ENCODE results near the gene SLC9A9. TPM values are rescaled to one million over a fixed set of nuclear protein-coding genes. Genes with fewer than 3 reads are reported as not detected.

Gene SLC9A9
- total and polyA plus RNA-seq, 2 donors, result 20.5 to 21.2 TPM

DNA sequence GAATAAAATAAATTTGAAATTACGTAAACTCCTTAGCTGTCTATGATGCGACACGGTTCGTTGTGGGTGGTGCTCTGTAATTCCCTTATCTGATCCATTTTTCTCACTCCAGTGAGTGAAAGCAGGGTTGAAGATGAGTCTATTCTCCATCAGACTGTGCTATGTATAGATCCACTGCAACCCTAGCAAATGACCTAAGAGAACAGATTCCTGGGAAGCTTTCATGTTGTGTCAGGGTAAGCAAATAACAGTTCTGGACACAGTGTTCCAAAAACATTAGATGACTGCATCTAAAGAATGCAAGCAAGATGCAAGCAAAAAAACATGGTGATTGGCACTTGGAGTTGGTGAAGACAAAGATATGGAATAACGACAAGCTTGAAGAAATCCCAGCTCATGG lies 239.3 kb downstream of the SLC9A9 start:
- Histone ChIP-seq H3K36me3 (ENCODE audit: control insufficient read depth in 2 of 2, insufficient read depth in 2 of 2, low read length in 1 of 2) (no peaks in the 10 kb centered on the region), H3K4me3 (ENCODE audit: low read length in 2 of 2) (no peak overlapping the region), H3K27ac (ENCODE audit: low read depth in 1 of 2, low read length in 1 of 2) (no peak overlapping the region), H3K27me3 (ENCODE audit: control insufficient read depth in 2 of 2, insufficient read depth in 1 of 2, low read length in 1 of 2) (no peaks in the 10 kb centered on the region), H3K4me1 (ENCODE audit: control insufficient read depth in 2 of 2, insufficient read depth in 2 of 2, low read length in 2 of 2) (peaks cover 0 to 4% of the 10 kb centered on the region in 2 donors), H3K9me3 (ENCODE audit: control insufficient read depth in 2 of 2, insufficient read depth in 1 of 2, low read length in 1 of 2) (no peaks in the 10 kb centered on the region)
- 98% methylated on average over 5 of the region's 5 CpGs for WGBS
- DNase-seq (ENCODE audit: low read depth in 6 of 9, low spot score in 9 of 9), result no peak

- 93% methylated on average over 3 of the region's 3 CpGs for WGBS
- Histone ChIP-seq H3K27me3 (ENCODE audit: control insufficient read depth in 2 of 2, insufficient read depth in 1 of 2, low read length in 1 of 2) (no peaks in the 10 kb centered on the region), H3K36me3 (ENCODE audit: control insufficient read depth in 2 of 2, insufficient read depth in 2 of 2, low read length in 1 of 2) (no peaks in the 10 kb centered on the region), H3K4me3 (ENCODE audit: low read length in 2 of 2) (no peak overlapping the region), H3K27ac (ENCODE audit: low read depth in 1 of 2, low read length in 1 of 2) (no peak overlapping the region), H3K9me3 (ENCODE audit: control insufficient read depth in 2 of 2, insufficient read depth in 1 of 2, low read length in 1 of 2) (no peaks in the 10 kb centered on the region), H3K4me1 (ENCODE audit: control insufficient read depth in 2 of 2, insufficient read depth in 2 of 2, low read length in 2 of 2) (peaks cover 0 to 4% of the 10 kb centered on the region in 2 donors)
- no peak for DNase-seq (ENCODE audit: low read depth in 6 of 9, low spot score in 9 of 9)
These were observed 242.9 kb downstream of the SLC9A9 start for GRCh38 chr3:143605233-143605950.

- H3K4me1 ChIP-seq (ENCODE audit: control insufficient read depth in 2 of 2, insufficient read depth in 2 of 2, low read length in 2 of 2), result peaks cover 0 to 4% of the 10 kb centered on the region in 2 donors
- 94% methylated on average over 5 of the region's 5 CpGs for WGBS
- no peaks in the 10 kb centered on the region for H3K36me3 ChIP-seq (ENCODE audit: control insufficient read depth in 2 of 2, insufficient read depth in 2 of 2, low read length in 1 of 2)
- H3K27me3 ChIP-seq (ENCODE audit: control insufficient read depth in 2 of 2, insufficient read depth in 1 of 2, low read length in 1 of 2), result no peaks in the 10 kb centered on the region
- H3K4me3 ChIP-seq (ENCODE audit: low read length in 2 of 2), result no peak overlapping the region
- H3K9me3 ChIP-seq (ENCODE audit: control insufficient read depth in 2 of 2, insufficient read depth in 1 of 2, low read length in 1 of 2), result no peaks in the 10 kb centered on the region
- no peak overlapping the region for H3K27ac ChIP-seq (ENCODE audit: low read depth in 1 of 2, low read length in 1 of 2)
- no peak for DNase-seq (ENCODE audit: low read depth in 6 of 9, low spot score in 9 of 9)
These were observed 243.7 kb downstream of the SLC9A9 start for GRCh38 chr3:143604402-143605185.

- Histone ChIP-seq H3K4me1 (ENCODE audit: control insufficient read depth in 2 of 2, insufficient read depth in 2 of 2, low read length in 2 of 2) (peaks cover 0 to 4% of the 10 kb centered on the region in 2 donors), H3K27me3 (ENCODE audit: control insufficient read depth in 2 of 2, insufficient read depth in 1 of 2, low read length in 1 of 2) (no peaks in the 10 kb centered on the region), H3K4me3 (ENCODE audit: low read length in 2 of 2) (no peak overlapping the region), H3K27ac (ENCODE audit: low read depth in 1 of 2, low read length in 1 of 2) (no peak overlapping the region), H3K36me3 (ENCODE audit: control insufficient read depth in 2 of 2, insufficient read depth in 2 of 2, low read length in 1 of 2) (no peaks in the 10 kb centered on the region), H3K9me3 (ENCODE audit: control insufficient read depth in 2 of 2, insufficient read depth in 1 of 2, low read length in 1 of 2) (no peaks in the 10 kb centered on the region)
- DNase-seq (ENCODE audit: low read depth in 6 of 9, low spot score in 9 of 9), result no peak
- WGBS, result 96% methylated on average over 5 of the region's 5 CpGs
These were observed 244.5 kb downstream of the SLC9A9 start for GRCh38 chr3:143603774-143604173.

- DNase-seq (ENCODE audit: low read depth in 6 of 9, low spot score in 9 of 9), result no peak
- Histone ChIP-seq H3K9me3 (ENCODE audit: control insufficient read depth in 2 of 2, insufficient read depth in 1 of 2, low read length in 1 of 2) (no peaks in the 10 kb centered on the region), H3K4me3 (ENCODE audit: low read length in 2 of 2) (no peak overlapping the region), H3K27ac (ENCODE audit: low read depth in 1 of 2, low read length in 1 of 2) (no peak overlapping the region), H3K4me1 (ENCODE audit: control insufficient read depth in 2 of 2, insufficient read depth in 2 of 2, low read length in 2 of 2) (peaks cover 0 to 4% of the 10 kb centered on the region in 2 donors), H3K27me3 (ENCODE audit: control insufficient read depth in 2 of 2, insufficient read depth in 1 of 2, low read length in 1 of 2) (no peaks in the 10 kb centered on the region), H3K36me3 (ENCODE audit: control insufficient read depth in 2 of 2, insufficient read depth in 2 of 2, low read length in 1 of 2) (no peaks in the 10 kb centered on the region)
- WGBS, result 83% methylated on average over 6 of the region's 6 CpGs
These were observed 246.4 kb downstream of the SLC9A9 start for GRCh38 chr3:143601723-143602484.

DNA sequence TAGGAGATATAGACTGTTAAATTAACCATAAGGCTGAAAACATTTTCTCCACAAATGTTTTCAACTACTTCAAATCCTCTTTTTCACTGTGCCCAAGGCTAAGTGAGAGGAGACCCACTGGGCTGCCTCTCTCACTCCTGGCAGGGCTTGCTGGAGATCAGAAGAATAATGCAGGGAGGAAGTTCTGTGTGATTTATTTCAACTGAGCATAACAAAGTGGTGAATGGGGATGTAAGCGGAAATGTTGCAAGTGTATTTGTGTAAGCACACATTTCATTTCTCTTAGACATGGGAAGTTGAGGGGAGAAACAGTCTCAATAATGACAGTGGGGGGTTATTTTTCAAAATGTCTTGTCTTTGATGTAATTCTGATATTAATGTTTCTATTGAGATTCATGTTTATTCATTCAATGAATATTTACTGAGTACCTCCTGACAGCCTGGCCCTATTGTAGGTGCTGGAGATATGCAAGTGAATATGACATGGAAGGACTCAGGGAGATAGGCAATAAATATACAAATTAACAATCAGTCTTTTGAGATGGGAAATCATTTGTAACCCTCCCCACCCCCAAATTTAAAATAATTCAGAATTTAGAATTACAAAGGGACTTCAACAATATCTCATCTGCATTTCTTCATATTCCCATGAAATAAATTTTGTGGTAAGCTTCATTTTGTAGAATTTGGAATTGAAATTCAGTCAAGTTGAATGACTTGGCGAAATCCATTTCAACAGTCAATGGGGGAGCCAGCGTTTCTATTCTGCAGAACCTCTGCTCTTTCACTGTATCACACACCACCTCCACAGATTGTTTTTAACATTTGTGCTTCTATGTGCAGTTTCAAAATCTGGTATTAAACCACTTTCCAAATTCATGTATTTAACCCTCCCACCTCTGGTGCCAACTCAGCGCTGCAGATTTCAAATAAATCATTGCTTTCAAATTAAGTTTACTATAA lies 247.2 kb downstream of the SLC9A9 start:
- peaks cover 0 to 4% of the 10 kb centered on the region in 2 donors for H3K4me1 ChIP-seq (ENCODE audit: control insufficient read depth in 2 of 2, insufficient read depth in 2 of 2, low read length in 2 of 2)
- no peaks in the 10 kb centered on the region for H3K9me3 ChIP-seq (ENCODE audit: control insufficient read depth in 2 of 2, insufficient read depth in 1 of 2, low read length in 1 of 2)
- 68% methylated on average over 4 of the region's 4 CpGs for WGBS
- H3K27me3 ChIP-seq (ENCODE audit: control insufficient read depth in 2 of 2, insufficient read depth in 1 of 2, low read length in 1 of 2), result no peaks in the 10 kb centered on the region
- H3K27ac ChIP-seq (ENCODE audit: low read depth in 1 of 2, low read length in 1 of 2), result no peak overlapping the region
- H3K4me3 ChIP-seq (ENCODE audit: low read length in 2 of 2), result no peak overlapping the region
- peak in 1 of 9 donors; percentile 12 for DNase-seq (ENCODE audit: low read depth in 6 of 9, low spot score in 9 of 9)
- H3K36me3 ChIP-seq (ENCODE audit: control insufficient read depth in 2 of 2, insufficient read depth in 2 of 2, low read length in 1 of 2), result no peaks in the 10 kb centered on the region

DNA sequence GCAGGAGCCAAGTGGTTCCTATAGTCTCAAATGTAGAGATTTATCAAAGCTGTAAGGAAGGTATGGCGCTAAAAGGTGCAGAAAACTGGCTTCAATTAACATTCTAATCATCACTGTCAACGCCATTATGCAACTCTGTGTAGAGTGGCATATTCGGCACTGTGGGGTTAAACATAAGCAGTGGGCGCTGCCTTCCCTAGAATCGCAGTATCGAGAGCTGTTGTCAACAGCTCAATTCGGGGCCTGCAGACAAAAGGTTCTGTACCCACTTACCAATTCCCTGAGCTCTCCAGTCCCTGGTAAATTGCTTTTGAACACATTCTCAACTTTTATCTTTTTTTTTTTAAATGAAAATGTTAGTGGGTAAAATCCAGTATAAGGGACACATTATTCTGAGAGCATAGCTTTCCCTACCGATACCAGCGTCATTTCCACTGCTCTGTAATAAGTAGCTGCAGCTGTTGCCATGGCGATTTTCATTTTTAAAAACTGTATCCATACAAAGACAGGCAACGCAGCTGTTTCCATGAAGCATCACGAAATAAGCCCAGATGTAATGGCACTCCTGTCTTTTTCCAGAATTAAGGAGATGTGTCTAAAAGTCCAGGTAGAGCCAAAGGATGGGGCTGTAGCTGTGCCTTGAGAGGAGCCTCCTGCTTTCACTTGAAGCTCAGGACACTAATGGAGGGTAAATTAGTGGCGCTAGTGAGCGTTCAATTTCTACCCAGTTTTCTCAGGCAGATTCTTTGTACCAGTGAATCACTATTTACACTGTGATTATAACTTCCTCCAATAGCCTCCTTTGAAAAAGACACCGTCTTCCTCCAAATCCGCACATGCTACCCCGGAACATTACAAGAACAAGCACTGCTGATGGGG lies 250.3 kb downstream of the SLC9A9 start:
- WGBS, result 98% methylated on average over 17 of the region's 17 CpGs
- Histone ChIP-seq H3K4me1 (ENCODE audit: control insufficient read depth in 2 of 2, insufficient read depth in 2 of 2, low read length in 2 of 2) (no peaks in the 10 kb centered on the region), H3K27ac (ENCODE audit: low read depth in 1 of 2, low read length in 1 of 2) (no peak overlapping the region), H3K9me3 (ENCODE audit: control insufficient read depth in 2 of 2, insufficient read depth in 1 of 2, low read length in 1 of 2) (no peaks in the 10 kb centered on the region), H3K27me3 (ENCODE audit: control insufficient read depth in 2 of 2, insufficient read depth in 1 of 2, low read length in 1 of 2) (no peaks in the 10 kb centered on the region), H3K4me3 (ENCODE audit: low read length in 2 of 2) (no peak overlapping the region), H3K36me3 (ENCODE audit: control insufficient read depth in 2 of 2, insufficient read depth in 2 of 2, low read length in 1 of 2) (no peaks in the 10 kb centered on the region)
- DNase-seq (ENCODE audit: low read depth in 6 of 9, low spot score in 9 of 9), result no peak
